Activated CD4-positive, alpha-beta T cell treated with anti-CD3 and anti-CD28 coated beads for 4 hours (primary cell): ENCODE data around the gene GSC2.
"Not testable (repeated sequence)": the region's sequence is repeated elsewhere in the genome, so short reads cannot be mapped to it uniquely, and the experiment has no call there.

Experiments used
- DNase-seq, 2 donors: peaks; one replicate each; pipeline ENCODE4 v3.0.0-alpha.2; 2020

The GSC2 gene

DNA sequence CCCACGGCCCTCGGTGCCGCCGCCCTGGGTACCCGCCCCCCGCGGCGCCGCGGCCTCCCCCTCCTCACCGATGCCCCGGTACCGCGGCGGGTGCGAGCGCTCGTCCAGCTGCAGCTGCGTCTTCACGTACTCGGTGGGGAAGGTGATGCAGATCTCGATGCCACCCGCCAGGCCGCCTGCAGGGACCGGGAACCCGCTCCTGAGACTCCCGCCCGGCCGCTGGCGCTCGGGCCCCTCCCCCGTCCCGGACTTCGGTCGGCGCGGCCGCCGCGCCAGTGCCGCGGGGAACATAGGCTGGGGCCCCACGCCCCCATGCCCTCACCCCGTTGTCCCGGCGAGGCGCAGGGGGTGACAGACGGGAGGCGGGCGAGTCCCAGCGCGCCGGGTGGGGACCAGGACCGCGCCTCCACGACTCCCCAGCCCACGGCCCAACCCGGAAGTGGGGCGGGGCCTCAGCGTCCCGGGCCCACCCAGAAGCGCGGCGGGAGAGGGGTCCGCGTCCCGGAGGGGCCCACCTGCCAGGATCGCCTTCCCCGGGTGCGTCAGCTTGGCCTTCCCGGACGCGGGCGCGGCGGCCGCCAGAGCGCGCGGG, 28.1 kb upstream of the GSC2 start:
- peak; percentile 47 to 50 for DNase-seq

DNA sequence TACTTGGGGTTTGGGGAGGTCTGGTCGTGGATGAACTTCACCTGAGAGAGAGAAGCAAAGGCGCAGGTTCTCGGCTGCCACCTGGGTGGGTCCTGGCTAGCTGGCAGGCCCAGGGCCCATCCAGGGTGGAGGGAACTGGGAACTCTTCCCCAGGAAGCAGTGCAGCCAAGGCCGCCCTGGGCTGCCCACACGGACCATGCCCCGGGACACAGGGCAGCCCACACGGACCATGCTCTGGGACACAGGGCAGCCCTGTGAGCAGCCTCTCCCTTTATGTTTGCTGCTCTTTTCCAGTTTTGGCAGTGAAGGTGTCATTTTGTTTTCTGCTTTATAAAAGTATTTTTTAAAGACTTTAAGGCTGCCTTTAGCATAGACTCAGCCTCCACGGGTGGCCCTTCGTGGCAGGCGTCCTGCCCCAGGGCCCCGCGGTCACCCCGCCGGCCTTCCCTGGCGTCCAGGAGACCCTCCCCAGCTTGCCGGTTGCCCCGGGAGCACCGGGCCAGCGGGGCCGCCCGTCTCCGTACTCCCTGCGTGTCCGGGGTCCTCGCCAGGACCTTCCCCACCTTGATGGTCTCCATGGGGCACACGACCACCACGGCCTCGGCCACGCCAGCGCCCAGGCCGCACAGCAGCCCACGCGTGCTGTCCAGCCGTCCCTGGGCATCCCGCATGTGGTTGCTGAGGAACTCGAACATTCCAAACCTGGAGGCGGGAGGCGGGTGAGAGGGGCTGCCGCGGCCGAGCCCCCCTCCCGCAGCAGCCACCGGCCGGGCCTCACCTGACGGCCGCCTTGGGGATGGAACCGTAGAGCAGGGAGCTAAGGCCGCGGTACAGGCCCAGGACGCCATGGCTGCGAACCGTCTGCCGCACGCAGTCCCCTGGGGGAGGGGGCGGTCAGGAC, 27.3 kb upstream of the GSC2 start:
- DNase-seq: no peak

DNA sequence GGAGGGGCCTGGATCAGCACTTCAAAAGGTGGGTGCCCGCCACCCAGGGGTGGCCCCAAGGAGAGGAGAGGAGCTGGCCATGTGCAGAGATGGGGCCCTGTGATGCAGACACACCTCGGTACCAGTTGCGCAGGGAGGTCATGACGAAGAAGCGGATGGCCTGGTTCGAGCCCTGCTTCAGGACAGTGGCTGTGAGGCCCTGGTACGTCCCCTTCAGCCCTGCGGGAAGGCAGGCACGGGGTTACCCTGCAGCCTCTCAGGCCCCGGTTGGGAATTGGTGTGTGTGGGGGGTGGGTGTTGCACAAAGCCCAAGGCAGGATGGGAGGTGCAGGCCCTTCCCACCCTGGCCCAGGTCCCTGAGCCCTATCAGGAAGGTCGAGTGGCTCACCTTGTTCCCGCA, 26.6 kb upstream of the GSC2 start:
- no peak for DNase-seq

DNA sequence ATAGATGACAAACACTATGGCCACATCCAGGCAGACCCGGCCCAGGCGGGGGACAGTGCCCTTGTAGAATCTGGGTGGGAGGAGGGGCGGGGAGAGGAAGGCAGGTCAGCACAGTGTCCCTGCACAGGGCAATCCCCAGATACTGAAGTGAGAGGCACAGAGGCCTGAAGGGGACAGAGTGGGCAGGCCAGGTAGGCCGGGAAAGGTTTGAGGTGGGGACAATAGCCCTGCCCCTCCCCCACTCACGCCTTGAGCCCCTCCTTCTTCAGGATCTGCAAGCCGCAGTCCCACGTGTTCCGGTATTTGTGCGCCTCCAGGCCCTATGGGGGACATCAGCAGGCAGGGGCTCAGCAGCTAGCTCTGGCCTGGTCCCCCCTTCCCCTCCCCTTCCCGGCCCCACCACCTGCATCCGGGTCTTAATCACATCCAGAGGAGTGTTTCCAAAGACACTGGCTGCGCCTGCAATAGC, 26.1 kb upstream of the GSC2 start:
- no peak for DNase-seq

DNA sequence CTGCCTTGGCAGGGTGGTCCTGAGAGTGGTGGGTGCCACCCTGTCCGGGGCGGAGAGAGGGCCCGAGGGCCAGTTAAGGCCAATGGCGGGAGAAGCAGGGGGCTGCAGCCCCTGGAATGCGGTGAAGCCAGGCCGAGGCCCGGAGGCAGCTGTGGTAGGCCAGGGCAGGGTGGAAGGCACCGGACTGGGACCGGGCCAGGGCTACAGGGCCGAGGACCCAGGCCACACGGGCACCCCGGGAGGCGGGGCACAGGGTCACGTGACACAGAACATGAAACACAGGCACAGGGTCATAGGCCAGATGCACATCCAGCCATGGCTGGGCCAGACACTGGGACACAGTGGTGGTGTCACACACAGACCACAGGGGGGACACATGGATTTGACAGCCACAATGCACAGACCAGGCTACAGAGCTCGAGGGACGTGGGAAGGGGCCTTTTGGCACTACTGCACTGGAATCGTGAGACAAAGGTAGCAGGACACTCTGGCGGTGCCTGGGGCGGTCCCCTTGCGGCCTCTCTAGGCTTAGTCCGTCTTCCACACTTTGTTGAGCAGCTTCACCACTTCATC, 25.6 kb upstream of the GSC2 start:
- no peak for DNase-seq

DNA sequence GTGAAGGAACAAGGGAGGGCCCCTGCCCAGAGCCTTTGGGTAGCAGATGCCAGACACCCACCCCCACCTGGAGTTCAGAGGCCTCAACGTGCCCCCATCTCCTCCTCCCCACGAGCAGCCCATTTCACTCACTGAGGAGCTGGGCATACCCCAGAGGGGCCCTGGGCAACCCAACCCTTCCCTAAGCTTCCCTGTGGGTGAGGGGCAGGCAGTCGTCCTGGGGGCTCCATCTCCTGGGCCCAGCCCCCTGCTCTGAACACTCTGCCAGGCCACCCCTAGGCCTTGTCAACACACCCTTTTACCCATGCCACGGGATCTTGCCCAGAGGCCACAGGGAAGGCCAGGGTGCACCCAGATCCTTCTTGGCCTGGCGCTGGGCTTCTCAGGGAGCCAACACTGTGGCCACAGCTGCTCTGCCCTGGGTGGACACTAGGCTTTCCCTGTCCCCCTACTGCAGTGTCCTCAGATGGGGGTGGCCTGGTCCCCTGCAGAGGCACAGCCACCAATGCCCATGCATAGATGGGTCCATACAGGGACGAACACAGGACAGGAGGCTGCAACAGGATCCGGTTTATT, 25.0 kb upstream of the GSC2 start:
- DNase-seq: no peak

DNA sequence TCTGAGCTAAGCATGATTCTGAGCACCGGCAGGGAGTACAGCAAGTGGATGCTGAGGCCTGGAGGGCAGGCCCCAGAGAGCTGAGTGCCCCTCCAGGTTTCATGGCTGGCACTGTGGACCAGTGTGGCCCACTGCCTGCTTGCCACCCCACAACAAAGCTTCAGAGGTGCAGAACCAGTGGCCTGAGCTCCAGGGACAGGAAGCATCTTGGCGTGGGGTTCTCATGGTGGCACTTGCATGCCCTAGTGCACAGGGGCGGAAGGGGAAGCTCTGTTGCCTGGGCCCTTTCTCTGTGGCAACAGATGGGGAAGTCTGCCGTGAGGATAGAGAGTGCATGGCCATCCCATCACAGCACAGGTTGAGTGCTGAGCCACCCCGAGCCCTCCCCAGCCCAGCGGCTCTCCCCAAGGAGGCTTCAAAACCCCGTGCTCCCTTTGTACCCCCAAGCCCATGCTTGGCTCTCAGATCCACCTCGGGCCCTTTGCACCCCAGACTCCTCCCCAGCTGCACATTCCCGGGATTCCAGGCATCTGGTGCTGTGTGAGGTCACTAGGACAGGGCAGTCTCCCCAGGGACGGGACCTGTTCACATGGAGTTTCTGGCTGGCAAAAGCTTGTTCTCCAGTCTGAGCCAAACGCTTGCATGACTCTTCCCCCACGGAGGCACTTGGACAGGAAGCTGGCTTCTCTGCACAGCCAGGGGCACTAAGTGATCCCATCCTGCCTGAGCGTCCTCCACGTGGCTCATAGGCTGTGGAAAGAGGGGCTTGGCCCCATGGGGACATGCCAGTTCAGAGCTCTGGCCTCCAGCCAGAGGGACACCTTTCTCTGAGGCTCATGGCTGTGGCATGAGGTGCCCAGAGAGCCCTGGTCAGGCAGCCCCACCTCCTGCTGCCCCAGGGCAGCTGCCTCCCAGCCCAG, 24.3 kb upstream of the GSC2 start:
- DNase-seq: no peak

DNA sequence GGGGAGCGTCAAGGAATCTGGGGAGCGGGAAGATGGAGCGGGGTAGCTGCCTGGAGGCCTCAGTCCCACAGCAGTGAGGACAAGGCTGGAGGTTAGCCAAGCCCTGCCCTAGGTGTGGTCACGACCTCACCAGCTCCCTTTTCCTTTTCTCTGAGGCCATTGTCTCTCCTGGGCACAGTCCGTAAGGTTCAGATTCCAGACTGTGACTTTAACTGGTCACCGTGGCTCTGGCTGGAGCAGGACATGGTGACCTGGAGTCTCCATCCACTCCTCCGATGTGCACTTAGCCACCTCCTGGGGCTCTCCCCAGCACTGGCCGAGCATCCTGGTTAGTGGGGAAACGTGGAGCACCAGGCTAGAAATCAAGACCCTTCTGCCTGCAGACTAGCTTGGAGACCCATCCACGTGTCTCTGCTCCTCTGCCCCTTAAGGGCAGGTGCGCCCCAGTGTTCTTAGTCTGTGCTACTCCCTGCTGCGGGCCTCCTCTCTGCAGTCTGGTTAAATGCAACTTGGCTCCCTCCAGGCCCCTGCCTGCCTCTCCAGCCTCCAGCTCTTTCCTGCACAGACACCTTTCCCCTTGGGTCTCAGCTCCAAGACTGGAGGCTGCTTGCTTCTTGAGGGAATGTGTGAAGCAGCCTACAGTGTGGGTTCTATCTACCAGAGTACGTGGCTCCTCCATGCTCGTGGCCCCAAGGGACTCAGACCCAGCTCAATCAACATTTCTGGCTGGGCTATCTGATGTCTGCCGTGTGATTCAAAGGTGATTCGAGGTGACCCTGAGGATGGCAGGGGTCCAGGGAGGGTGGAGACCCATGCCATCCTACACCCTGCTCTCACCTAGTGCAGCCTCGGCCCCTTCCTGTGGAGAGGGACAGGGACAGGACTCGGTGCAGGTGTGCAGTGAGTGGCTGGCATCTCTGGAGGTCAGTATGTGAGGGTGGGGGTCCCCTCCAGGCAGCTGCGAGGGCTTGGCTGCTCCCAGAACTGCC, 23.2 kb upstream of the GSC2 start:
- DNase-seq: no peak

DNA sequence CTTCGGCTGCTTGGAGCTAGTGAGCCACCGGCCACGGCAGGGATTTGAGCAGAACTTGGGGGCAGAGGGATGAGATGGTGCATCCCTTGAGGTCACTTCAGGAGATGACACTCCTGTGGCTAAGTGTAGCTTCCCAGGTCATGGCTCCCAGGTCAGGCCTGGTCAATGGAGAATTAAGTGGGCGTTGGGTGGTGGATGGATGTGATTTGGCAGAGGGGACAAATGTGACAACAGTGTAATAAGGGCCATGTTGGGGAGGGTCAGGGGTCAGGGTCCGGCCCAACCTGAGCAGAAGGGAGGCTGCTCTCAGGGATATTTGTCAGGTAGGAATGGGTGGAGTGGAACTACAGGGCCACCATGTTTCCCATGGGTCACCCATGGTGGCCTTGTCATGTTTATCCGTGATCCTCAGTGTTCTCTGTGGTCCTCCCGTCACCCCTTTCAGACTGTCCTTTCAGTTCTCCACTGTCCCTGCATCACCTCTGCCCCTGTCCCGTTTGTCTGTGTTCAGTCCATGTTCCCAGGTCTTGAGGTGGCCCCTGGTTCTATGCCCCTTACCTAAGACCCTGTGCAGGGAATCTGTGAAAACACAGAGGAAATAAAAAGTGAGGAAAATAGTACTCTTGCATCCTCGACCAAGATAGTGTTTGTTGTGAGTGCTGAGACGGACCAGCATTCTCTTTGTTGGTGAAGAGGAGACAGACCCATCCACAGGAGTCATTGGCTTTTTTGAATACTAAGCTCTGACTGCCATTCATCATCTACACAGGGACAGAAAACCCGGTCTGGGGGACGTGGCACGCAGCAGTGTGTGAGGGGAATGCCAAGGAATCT, 22.3 kb upstream of the GSC2 start:
- DNase-seq: no peak

DNA sequence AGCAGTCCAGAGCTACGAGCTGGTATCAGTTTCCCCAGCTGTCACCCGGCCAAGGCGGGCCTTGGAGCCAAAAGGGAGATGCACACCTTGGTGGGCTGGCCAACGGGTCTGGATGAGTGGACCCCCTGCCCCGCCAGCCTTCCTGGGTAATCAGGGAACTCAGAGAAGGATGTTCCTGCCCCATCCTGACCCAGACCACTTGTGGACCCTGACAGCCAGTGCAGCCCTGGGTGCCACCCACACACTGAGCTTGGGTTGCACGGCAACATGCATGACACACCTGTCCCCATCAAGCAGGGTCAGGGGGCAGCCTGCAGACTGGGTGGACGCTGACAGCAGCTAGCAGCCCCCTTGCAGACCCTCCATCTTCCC, 19.8 kb upstream of the GSC2 start:
- no peak for DNase-seq

DNA sequence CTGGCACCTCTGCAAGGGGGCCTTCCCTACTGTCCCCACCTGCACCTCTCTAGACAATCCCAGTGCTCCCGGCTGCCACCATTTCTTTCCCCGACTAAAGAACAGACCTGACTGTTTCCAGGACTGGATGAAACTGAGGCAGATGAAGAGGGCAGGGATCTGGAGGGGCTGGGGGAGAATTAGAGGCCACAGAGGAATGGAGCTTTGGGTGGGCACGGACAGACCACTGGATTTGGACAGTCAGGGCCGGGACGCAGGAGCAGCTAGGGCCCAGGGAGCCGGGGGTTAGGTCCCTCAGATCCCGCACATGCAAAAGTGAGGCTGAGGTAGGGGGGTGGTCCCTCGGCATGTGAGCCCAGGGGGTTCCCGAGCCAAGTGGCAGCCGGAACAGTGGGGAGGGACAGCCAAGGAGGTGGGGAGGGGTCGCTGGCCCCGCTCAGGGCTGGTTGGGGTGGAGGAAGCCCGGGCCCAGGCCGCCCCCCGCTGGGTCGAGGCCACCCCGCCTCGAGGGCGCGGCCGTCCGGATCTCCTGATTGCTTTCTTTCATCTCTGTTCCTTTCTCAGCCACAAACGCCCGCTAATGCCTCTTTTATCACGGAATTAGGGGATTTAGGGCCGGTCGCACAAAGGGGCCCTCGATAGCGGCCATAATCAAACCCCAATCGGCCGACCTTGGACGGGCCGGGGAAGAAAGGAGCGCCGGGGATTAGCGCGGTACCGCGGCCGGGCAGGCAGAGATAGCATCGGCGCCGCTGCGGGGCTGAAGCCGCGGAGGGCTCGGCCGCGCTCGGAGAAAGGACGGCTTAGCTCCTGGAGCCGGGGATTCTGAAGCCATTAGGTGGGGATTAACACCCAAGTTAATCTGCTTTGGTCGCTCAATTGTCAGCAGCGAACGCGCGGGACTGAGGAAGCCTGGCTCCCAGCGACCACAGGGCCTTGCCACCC, 19.2 kb upstream of the GSC2 start:
- no peak for DNase-seq

DNA sequence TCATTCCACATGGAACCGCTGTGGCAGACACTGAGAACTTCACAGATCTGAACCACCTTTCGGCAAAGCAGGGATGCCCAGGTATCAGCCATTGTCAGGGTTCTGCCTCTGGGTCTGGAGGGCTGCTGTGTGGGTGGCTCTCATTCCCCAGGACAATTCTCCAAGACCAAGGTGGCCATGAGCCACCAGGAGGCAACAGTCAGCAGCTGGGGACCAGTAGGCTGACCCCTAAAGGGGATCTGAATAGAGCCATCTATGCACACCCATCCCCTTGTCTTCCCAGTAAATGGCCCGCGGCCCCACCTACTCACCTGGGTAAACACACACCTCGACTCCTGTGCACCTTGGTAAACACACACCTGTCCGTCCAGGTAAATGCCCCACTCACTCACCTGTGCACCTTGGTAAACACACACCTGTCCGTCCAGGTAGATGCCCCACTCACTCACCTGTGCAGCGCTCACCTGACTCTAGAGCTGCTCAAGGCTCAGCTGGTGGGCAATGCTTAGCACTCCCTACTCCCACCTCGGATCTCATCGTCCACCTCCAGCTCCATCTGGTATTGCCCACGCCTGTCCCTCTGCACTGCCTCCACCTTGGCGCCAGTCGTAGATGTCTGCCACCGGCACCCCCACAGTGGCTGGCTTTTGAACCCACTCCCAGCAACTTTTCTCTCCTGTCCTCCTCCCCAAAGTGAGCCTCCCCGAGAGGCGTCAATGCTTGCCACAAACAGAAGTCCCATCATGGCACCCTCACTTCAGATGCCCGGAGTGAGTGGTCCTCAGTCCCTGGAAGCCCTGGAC, 18.2 kb upstream of the GSC2 start:
- no peak for DNase-seq

DNA sequence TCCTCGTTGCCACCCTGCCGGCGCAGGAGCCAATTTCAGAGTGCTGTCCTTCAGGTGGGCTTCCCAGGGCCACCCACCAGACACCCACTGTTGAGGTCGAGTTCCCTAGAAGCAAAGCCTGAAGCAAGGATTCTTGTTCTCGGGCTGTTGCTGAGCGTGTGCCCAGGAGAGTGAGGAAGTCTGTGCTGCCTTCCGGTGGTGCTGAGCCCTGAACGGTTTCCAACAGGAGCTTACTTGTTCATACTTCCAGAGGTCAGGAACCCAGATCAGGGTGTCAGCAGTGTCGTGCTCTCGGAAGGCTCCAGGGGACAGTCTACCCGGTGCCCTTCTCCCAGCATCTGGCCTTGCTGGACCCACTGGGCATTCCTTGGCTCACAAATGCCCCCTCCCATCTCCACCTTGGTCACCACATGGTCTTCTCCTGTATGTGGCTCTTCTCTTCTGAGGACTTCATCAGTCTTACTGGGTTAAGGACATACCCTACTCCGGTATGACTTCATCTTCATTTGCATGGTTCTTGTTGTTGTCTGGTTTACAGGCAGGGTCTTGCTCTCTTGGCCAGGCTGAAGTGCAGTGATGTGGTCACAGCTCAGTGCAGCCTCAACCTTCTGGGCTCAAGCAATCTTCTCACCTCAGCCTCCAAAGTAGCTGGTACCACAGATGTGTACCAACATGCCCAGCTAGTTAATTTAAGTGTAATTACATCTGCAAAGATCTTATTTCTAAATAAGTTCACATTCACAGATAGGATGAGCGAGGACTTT, 17.2 kb upstream of the GSC2 start:
- DNase-seq: no peak

DNA sequence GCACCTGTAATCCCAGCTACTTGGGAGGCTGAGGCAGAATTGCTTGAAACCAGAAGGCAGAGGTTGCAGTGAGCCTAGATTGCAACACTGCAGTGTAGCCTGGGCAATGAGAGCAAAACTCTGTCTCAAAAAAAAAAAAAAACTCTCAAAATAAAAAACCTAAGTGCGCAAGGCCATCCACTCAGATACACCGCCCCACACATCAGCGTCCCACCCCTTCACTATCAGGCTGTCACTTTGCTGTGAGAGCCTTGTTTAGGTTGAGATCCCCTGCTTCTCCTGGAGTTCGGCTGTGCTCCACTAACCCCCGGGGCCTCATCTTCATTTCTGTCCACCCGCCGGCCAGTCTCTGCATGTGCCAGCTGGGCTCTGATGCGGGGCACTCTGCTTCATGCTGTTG, 16.3 kb upstream of the GSC2 start:
- no peak for DNase-seq

DNA sequence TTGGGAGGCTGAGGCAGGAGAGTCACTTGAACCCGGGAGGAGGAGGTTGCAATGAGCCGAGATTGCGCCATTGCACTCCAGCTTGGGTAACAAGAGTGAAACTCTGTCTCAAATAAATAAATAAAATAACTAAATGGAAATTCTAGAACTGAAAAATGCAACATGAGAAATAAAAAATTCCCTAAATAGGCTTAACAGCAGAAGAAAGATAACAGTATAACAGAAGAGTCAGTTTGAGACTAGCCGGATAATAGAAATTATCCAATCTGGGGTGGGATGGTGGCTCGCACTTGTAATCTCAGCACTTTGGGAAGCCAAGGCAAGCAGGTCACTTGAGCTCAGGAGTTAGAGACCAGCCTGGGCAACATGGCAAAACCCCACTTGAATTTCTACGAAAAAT, 14.3 kb upstream of the GSC2 start:
- DNase-seq: no peak

DNA sequence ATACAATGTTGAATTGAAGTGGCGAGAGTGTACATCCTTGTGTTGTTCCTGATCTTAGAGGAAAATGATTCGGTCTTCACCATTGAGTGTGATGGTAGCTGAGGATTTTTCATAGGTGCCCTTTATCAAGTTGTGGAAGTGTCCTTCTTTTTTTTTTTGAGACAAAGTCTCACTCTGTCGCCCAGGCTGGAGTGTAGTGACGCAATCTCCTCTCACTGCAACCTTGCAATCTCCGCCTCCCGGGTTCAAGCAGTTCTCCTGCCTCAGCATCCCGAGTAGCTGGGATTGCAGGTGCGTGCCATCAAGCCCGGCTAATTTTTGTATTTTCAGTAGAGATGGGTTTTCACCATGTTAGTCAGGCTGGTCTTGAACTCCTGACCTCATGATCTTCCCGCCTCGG, 8.6 kb upstream of the GSC2 start:
- not testable (repeated sequence) for DNase-seq

DNA sequence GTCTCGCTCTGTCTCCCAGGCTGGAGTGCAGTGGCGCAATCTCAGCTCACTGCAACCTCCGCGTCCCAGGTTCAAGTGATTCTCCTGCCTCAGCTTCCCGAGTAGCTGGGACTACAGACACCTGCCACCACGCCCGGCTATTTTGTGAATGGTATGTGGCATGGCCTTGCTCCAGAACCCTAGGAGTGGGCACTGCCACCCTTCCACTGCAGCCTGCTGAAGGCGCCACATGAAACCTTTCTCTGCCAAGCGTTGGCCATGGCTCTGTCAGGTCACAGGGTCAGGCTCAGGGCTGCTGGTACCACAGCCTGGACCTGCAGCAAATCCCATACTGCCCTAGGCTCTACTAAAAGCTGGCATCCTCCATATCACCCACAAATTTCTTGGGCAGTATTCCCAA, 6.0 kb upstream of the GSC2 start:
- DNase-seq: not testable (repeated sequence)
